Endothelial cell of umbilical vein (primary cell): ENCODE measurements around the gene LYG1. TPM values are rescaled to one million over a fixed set of nuclear protein-coding genes. Genes with fewer than 3 reads are reported as not detected.

Experiments
- BruUV-seq: library from RNA; stranded (reverse); fragments of 400-500 nt; replicated peaks from 2 replicates; lab custom pipeline; 2021; lab: Mats Ljungman, UMichigan
- CTCF ChIA-PET: fragments of 300-600, 350-600 bp; sonication (Branson Sonifier 250); formaldehyde crosslinking; loops from one replicate; lab custom pipeline; 2021; ENCODE audit warnings: antibody characterized with exemption, inconsistent platforms; lab: Charles Lee
- POLR2A ChIA-PET: fragments of 300-600, 350-600 bp; sonication (Branson Sonifier 250); formaldehyde crosslinking; loops from one replicate; lab custom pipeline; 2021; ENCODE audit warnings: antibody characterized with exemption, inconsistent platforms; lab: Charles Lee
- DNase-seq: peaks from one replicate; pipeline ENCODE4 v3.0.0-alpha.2; 2011; ENCODE audit warnings: low read depth, low spot score
- FAIRE-seq: peaks from 2 replicates; lab custom pipeline; 2011; peaks lifted over from hg19 to GRCh38; lab: Jason Lieb, UNC
- H2AFZ ChIP-seq: 2 replicates; pipeline ENCODE4 v1.6.0; 2012; ENCODE audit warnings: low read depth, low read length, control low read depth, inconsistent platforms
- H3K27ac ChIP-seq: 2 replicates; pipeline ENCODE4 v1.5.1; 2011; ENCODE audit warnings: low read depth, mild to moderate bottlenecking, control low read depth, low read length, moderate library complexity; ENCODE audit not compliant: insufficient read depth
- H3K27me3 ChIP-seq, 2 experiments: 2 replicates each; pipeline versions ENCODE4 v1.6.0 to v1.6.1; 2011; ENCODE audit warnings: low read length in 2 of 2, mixed read lengths in 1 of 2; ENCODE audit not compliant: control insufficient read depth in 2 of 2, insufficient read depth in 2 of 2
- H3K36me3 ChIP-seq, 2 experiments: 2 replicates in 1 of 2; 3 replicates in 1 of 2; pipeline ENCODE4 v1.5.1; 2011; ENCODE audit warnings: low read length in 2 of 2, mild to moderate bottlenecking in 1 of 2, moderate library complexity in 1 of 2; ENCODE audit not compliant: control insufficient read depth in 2 of 2, insufficient read depth in 2 of 2; ENCODE audit errors: extremely low read depth in 1 of 2
- H3K4me1 ChIP-seq: 3 replicates; pipeline ENCODE4 v1.5.1; 2011; ENCODE audit warnings: mild to moderate bottlenecking, low read length; ENCODE audit not compliant: control insufficient read depth, insufficient read depth; ENCODE audit errors: extremely low read depth
- H3K4me2 ChIP-seq: 2 replicates; pipeline ENCODE4 v1.6.1; 2011; ENCODE audit warnings: low read length, control low read depth, mixed read lengths; ENCODE audit not compliant: insufficient read depth
- H3K4me3 ChIP-seq, 3 experiments: fragments of 200-600 bp in 1 of 3; sonication (generic), shearing (Covaris generic) in 1 of 3; replicated peaks in 1 of 3; 2 replicates each; pipeline ENCODE4 v1.5.1; 2011 to 2016; ENCODE audit warnings: control low read depth in 3 of 3, low read length in 3 of 3, mild to moderate bottlenecking in 2 of 3, inconsistent platforms in 1 of 3, low read depth in 1 of 3, moderate library complexity in 1 of 3; ENCODE audit not compliant: insufficient read depth in 1 of 3
- H3K79me2 ChIP-seq: 2 replicates; pipeline ENCODE4 v1.6.0; 2012; ENCODE audit warnings: low read length, inconsistent platforms; ENCODE audit not compliant: control insufficient read depth, insufficient read depth
- H3K9ac ChIP-seq: replicated peaks from 2 replicates; pipeline ENCODE3; 2011; ENCODE audit warnings: low read length, control low read depth; ENCODE audit not compliant: insufficient read depth; ENCODE audit errors: extremely low read depth
- H3K9me1 ChIP-seq: replicated peaks from 3 replicates; pipeline ENCODE4 v1.6.0; 2011; ENCODE audit warnings: mild to moderate bottlenecking, low read length; ENCODE audit not compliant: control insufficient read depth, insufficient read depth; ENCODE audit errors: extremely low read depth
- H3K9me3 ChIP-seq: replicated peaks from 2 replicates; pipeline ENCODE4 v1.5.1; 2012; ENCODE audit warnings: low read length, inconsistent platforms; ENCODE audit not compliant: control insufficient read depth, insufficient read depth
- H4K20me1 ChIP-seq: replicated peaks from 2 replicates; pipeline ENCODE3; 2011; ENCODE audit warnings: mild to moderate bottlenecking, low read length; ENCODE audit not compliant: control insufficient read depth, insufficient read depth; ENCODE audit errors: extremely low read depth
- EZH2 ChIP-seq: IDR thresholded peaks from 2 replicates; pipeline ENCODE4 v1.6.1; 2012; ENCODE audit warnings: borderline replicate concordance, low read depth, mild to moderate bottlenecking, moderate library complexity, low read length, inconsistent platforms; ENCODE audit not compliant: severe bottlenecking
- FOS ChIP-seq: IDR thresholded peaks from 2 replicates; pipeline ENCODE4 v1.6.1; 2011; ENCODE audit warnings: mild to moderate bottlenecking, low read length, moderate library complexity, borderline replicate concordance; ENCODE audit not compliant: insufficient read depth
- GATA2 ChIP-seq: IDR thresholded peaks from 2 replicates; pipeline ENCODE4 v1.7.0; 2011; ENCODE audit warnings: low read depth, mild to moderate bottlenecking, moderate library complexity, mixed read lengths, low read length; ENCODE audit not compliant: insufficient read length, insufficient read depth
- JUN ChIP-seq: IDR thresholded peaks from 2 replicates; pipeline ENCODE4 v1.6.1; 2011; ENCODE audit warnings: borderline replicate concordance, low read depth; ENCODE audit not compliant: insufficient read length, insufficient read depth
- MYC ChIP-seq: IDR thresholded peaks from one replicate; pipeline ENCODE4 v1.6.1; 2011; ENCODE audit warnings: mild to moderate bottlenecking, low read depth, low read length
- POLR2A ChIP-seq: IDR thresholded peaks from 2 replicates; pipeline ENCODE4 v1.6.1; 2012; ENCODE audit warnings: low read depth, mild to moderate bottlenecking, control low read depth, low read length
- POLR2AphosphoS5 ChIP-seq: IDR thresholded peaks from 2 replicates; pipeline ENCODE4 v1.6.1; 2012; ENCODE audit warnings: low read depth, mild to moderate bottlenecking, control low read depth, low read length, moderate library complexity; ENCODE audit not compliant: insufficient read depth
- dilution Hi-C: fragments of 300-500 bp; cut with MboI; formaldehyde crosslinking; loops from one replicate; pipeline ENCODE4 v1.15.0; 2019; ENCODE audit warnings: low sequenced_read_pairs; ENCODE audit not compliant: extremely low pct_ligation_motif_present
- intact Hi-C: fragments of 100-400 bp; cut with micrococcal nuclease; formaldehyde crosslinking; loops from one replicate; pipeline ENCODE4 v1.10.0; 2022
- polyA plus RNA-seq, 4 experiments: library from polyadenylated mRNA; depleted of rRNA in 3 of 4; stranded (reverse) in 3 of 4; unstranded in 1 of 4; fragments of >200 nt; gene quantifications; 2 replicates each; pipeline versions ENCODE4 v1.2.1 to v1.2.3, GENCODE V29; 2011 to 2012; ENCODE audit warnings: missing spikeins in 1 of 4
- total RNA-seq: library from RNA; stranded (reverse); gene quantifications from 2 replicates; pipeline ENCODE4 v1.2.3, GENCODE V29; 2021
- TF ChIP-seq, protein P1 (sequence below): IDR thresholded peaks from 2 replicates; pipeline ENCODE4 v1.6.1; 2011; ENCODE audit not compliant: insufficient read depth, insufficient read length
- TF ChIP-seq, protein P2 (sequence below), 2 donors: IDR thresholded peaks; 1 replicate in 1 of 2; 2 replicates in 1 of 2; pipeline ENCODE4 v1.5.1; 2011; ENCODE audit warnings: low read length in 2 of 2, mild to moderate bottlenecking in 2 of 2, moderate library complexity in 2 of 2, control low read depth in 1 of 2, inconsistent platforms in 1 of 2, low read depth in 1 of 2; ENCODE audit not compliant: insufficient read depth in 1 of 2; ENCODE audit errors: extremely low read depth in 1 of 2

The LYG1 gene
- total and polyA plus RNA-seq, 2 donors (not counting 3 experiments of a cell fraction or from before 2014, with no cell fraction given) = 0.35 to 1.8 TPM

DNA sequence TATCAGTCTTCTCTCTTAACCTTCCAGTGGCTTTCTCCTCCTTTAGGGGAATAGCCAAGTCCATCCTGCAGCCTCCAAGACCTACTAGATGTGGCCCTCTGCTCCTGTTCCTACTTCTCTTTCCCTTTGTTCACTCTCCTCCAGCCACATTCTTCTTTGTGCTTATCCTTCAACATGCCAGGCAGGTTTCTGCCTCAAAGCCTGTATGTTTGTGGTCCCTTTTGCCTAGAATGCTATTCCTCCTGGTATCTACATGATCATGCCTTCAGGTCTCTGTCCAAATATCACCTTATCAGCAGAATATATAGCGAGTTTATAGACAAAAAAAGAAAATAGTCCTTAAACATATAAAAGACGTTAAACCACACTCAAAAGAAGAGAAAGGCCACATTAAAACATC, 51.0 kb downstream of the LYG1 start:
- ChIA-PET CTCF (no interaction called here), POLR2A (no interaction called here)
- dilution Hi-C loops = no loop called here
- H3K9ac ChIP-seq = no peak overlapping the region
- H2AFZ ChIP-seq = no peak overlapping the region
- no peak overlapping the region for H3K4me2 ChIP-seq
- no peak overlapping the region for H3K27ac ChIP-seq
- no peaks in the 10 kb centered on the region for H3K9me1 ChIP-seq
- H3K27me3 ChIP-seq = no peaks in the 10 kb centered on the region
- BruUV-seq = no TSS peak
- H3K79me2 ChIP-seq = no peaks in the 10 kb centered on the region
- DNase-seq (no peak), FAIRE-seq (no peak)
- no peak overlapping the region for H3K4me3 ChIP-seq
- no peaks in the 10 kb centered on the region for H4K20me1 ChIP-seq
- H3K4me1 ChIP-seq = no peaks in the 10 kb centered on the region
- H3K36me3 ChIP-seq = no peaks in the 10 kb centered on the region
- intact Hi-C loops = no loop called here
- no peaks in the 10 kb centered on the region for H3K9me3 ChIP-seq
- TF ChIP-seq MYC = no peak
- TF ChIP-seq, protein P1, sequence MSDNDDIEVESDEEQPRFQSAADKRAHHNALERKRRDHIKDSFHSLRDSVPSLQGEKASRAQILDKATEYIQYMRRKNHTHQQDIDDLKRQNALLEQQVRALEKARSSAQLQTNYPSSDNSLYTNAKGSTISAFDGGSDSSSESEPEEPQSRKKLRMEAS = no peak
- TF ChIP-seq EZH2 = no peak
- no peak for TF ChIP-seq JUN
- no peak for TF ChIP-seq GATA2
- no peak for TF ChIP-seq POLR2A
- TF ChIP-seq POLR2AphosphoS5 = no peak

DNA sequence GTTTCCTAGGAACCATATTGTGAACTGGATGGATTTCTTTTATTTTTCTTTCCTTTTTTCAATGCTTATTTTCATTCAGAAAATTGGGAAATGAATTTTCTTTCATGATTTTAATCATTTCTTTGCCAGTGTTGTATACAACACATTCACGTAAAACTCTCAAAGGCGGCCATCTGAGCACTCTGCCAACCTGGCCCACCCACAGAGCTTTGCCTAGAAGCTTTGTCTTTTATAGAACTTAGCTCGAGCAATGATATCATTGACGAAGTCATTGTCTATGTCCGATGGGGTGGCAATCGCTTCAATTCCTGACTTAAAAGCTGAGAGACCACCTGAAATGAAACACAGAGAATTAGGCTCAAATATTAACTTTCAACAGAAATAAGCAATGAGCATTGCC, 58.8 kb downstream of the LYG1 start:
- H3K9me3 ChIP-seq = no peaks in the 10 kb centered on the region
- intact Hi-C loops (no loop called here), dilution Hi-C loops (no loop called here)
- no peak for FAIRE-seq
- no peaks in the 10 kb centered on the region for H3K27me3 ChIP-seq
- H2AFZ ChIP-seq = no peak overlapping the region
- no peaks in the 10 kb centered on the region for H3K79me2 ChIP-seq
- BruUV-seq = no TSS peak
- no peaks in the 10 kb centered on the region for H3K36me3 ChIP-seq
- H3K9me1 ChIP-seq = no peaks in the 10 kb centered on the region
- no peak overlapping the region for H3K27ac ChIP-seq
- TF ChIP-seq JUN = no peak
- no peak for TF ChIP-seq MYC
- TF ChIP-seq, protein P2, sequence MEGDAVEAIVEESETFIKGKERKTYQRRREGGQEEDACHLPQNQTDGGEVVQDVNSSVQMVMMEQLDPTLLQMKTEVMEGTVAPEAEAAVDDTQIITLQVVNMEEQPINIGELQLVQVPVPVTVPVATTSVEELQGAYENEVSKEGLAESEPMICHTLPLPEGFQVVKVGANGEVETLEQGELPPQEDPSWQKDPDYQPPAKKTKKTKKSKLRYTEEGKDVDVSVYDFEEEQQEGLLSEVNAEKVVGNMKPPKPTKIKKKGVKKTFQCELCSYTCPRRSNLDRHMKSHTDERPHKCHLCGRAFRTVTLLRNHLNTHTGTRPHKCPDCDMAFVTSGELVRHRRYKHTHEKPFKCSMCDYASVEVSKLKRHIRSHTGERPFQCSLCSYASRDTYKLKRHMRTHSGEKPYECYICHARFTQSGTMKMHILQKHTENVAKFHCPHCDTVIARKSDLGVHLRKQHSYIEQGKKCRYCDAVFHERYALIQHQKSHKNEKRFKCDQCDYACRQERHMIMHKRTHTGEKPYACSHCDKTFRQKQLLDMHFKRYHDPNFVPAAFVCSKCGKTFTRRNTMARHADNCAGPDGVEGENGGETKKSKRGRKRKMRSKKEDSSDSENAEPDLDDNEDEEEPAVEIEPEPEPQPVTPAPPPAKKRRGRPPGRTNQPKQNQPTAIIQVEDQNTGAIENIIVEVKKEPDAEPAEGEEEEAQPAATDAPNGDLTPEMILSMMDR (IDR thresholded peaks at IDR 0.05; ENCODE audit: extremely low read depth in 1 of 2, insufficient read depth in 1 of 2, low read depth in 1 of 2, low read length in 2 of 2) = no peak
- TF ChIP-seq POLR2AphosphoS5 = no peak
- TF ChIP-seq EZH2 = no peak
- TF ChIP-seq, protein P1 = no peak
- TF ChIP-seq GATA2 = no peak
- TF ChIP-seq POLR2A = no peak
- TF ChIP-seq FOS = no peak
- no peak for DNase-seq
- ChIA-PET POLR2A (no interaction called here), CTCF (no interaction called here)
- H3K4me3 ChIP-seq = no peak overlapping the region
- no peak overlapping the region for H3K4me2 ChIP-seq
- H3K4me1 ChIP-seq = no peaks in the 10 kb centered on the region
- no peak overlapping the region for H3K9ac ChIP-seq
- no peaks in the 10 kb centered on the region for H4K20me1 ChIP-seq
